HL-60 (cell line): Measurements from ENCODE around the gene PLA2G5.

Source experiments
- GABPA ChIP-seq: IDR thresholded peaks from 2 replicates; pipeline ENCODE4 v1.6.1; 2012; ENCODE audit warnings: low read depth
- POLR2AphosphoS5 ChIP-seq: IDR thresholded peaks from 2 replicates; pipeline ENCODE4 v1.6.1; 2012; ENCODE audit warnings: low read depth
- TF ChIP-seq, protein P1 (sequence below): IDR thresholded peaks from one replicate; pipeline ENCODE4 v1.5.1; 2011; ENCODE audit warnings: low read length, control low read depth, inconsistent platforms; ENCODE audit not compliant: insufficient read depth
- TF ChIP-seq, protein P2 (sequence below): IDR thresholded peaks from 2 replicates; pipeline ENCODE4 v1.6.1; 2012; ENCODE audit warnings: low read depth; ENCODE audit not compliant: insufficient replicate concordance

DNA sequence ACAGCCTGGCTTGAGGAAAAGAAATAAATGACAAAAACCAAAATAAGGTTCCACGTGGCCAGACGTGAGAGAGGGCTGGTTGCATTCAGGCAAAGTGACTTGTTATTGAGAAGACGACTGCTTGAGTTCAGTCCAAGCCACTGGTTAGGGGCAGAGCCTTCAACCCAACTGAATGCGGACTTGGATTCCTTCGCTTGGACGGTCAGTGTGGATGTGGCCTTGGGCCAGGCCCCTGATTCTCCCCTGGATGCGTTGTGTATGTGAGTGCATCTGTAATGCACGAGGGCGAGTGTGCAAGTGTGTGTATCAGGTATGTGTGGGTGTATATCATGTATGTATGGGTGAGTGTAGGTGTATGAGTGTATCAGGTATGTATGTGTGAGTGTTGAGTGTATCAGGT lies 71.0 kb downstream of the PLA2G5 start:
- TF ChIP-seq, protein P1, sequence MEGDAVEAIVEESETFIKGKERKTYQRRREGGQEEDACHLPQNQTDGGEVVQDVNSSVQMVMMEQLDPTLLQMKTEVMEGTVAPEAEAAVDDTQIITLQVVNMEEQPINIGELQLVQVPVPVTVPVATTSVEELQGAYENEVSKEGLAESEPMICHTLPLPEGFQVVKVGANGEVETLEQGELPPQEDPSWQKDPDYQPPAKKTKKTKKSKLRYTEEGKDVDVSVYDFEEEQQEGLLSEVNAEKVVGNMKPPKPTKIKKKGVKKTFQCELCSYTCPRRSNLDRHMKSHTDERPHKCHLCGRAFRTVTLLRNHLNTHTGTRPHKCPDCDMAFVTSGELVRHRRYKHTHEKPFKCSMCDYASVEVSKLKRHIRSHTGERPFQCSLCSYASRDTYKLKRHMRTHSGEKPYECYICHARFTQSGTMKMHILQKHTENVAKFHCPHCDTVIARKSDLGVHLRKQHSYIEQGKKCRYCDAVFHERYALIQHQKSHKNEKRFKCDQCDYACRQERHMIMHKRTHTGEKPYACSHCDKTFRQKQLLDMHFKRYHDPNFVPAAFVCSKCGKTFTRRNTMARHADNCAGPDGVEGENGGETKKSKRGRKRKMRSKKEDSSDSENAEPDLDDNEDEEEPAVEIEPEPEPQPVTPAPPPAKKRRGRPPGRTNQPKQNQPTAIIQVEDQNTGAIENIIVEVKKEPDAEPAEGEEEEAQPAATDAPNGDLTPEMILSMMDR, result no peak
- no peak for TF ChIP-seq POLR2AphosphoS5
- TF ChIP-seq GABPA, result no peak
- TF ChIP-seq, protein P2, sequence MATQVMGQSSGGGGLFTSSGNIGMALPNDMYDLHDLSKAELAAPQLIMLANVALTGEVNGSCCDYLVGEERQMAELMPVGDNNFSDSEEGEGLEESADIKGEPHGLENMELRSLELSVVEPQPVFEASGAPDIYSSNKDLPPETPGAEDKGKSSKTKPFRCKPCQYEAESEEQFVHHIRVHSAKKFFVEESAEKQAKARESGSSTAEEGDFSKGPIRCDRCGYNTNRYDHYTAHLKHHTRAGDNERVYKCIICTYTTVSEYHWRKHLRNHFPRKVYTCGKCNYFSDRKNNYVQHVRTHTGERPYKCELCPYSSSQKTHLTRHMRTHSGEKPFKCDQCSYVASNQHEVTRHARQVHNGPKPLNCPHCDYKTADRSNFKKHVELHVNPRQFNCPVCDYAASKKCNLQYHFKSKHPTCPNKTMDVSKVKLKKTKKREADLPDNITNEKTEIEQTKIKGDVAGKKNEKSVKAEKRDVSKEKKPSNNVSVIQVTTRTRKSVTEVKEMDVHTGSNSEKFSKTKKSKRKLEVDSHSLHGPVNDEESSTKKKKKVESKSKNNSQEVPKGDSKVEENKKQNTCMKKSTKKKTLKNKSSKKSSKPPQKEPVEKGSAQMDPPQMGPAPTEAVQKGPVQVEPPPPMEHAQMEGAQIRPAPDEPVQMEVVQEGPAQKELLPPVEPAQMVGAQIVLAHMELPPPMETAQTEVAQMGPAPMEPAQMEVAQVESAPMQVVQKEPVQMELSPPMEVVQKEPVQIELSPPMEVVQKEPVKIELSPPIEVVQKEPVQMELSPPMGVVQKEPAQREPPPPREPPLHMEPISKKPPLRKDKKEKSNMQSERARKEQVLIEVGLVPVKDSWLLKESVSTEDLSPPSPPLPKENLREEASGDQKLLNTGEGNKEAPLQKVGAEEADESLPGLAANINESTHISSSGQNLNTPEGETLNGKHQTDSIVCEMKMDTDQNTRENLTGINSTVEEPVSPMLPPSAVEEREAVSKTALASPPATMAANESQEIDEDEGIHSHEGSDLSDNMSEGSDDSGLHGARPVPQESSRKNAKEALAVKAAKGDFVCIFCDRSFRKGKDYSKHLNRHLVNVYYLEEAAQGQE, result no peak
